NCI-H526 treated with DMSO at 0.1 percent for 48 hours (cell line): ENCODE measurements around the gene GGT5.
"Not testable (repeated sequence)": the region's sequence is repeated elsewhere in the genome, so short reads cannot be mapped to it uniquely, and the experiment has no call there.

Source experiments
- DNase-seq: peaks from one replicate; lab custom pipeline; 2025; lab: John Stamatoyannopoulos, UW

The GGT5 gene

GRCh38 chr22:24245030-24245431 lies at the start of gene GGT5:
TSS of gene GGT5 (minus strand) at chr22:24245082. CDS start at chr22:24244725, 357 bp downstream.
- DNase-seq, result not testable (repeated sequence)

DNA sequence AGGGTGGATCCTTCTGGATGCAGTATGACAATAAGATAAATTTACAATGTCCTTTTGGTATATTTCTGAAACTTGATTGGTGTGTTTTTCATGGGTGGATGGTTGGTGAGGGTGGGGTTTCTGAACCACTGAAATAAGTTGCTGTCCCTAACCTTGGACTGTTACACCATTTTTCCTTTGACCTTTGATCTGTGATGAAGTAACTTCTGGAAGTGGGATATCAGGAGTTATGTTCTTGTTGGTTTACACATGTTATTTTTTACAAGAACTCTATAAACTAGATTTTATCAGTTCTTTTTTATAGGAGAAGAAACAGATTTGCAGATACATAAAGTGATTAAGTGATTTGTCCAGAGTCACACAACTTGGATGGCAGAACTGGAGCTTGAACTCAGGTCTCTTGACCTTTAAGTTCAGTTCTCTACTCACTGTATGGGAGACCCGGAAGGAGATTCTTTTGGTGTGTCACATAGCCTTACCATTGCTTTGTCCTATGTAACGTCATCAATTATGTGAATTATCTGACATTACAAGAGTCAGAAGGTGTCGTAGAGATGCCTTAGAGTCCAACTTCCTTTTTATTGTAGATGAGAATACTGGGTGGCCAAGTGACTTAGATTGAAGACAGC lies 47.4 kb upstream of the GGT5 start:
- DNase-seq, result not testable (repeated sequence)

GRCh38 chr22:24291515-24292201 lies 46.8 kb upstream of the GGT5 start:
- no peak for DNase-seq

DNA sequence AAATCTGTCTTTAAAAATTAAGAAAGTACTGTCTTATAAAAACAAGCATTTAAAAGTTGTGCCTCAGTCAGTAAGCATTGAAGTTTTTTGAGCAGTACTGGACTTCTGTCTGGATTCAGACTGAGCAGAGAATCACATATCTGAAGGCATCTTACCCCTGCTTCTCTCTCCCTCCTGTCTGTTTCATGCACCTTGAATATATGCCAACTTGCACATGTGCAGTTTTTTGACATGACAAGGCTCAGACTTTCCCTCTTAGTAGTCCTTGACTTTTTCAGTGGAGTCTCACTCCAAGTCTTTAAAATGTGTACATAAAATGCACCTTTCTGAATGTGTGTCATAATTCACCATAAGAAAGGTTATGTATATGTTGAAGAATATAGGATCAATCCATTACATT lies 45.6 kb upstream of the GGT5 start:
- DNase-seq, result no peak

DNA sequence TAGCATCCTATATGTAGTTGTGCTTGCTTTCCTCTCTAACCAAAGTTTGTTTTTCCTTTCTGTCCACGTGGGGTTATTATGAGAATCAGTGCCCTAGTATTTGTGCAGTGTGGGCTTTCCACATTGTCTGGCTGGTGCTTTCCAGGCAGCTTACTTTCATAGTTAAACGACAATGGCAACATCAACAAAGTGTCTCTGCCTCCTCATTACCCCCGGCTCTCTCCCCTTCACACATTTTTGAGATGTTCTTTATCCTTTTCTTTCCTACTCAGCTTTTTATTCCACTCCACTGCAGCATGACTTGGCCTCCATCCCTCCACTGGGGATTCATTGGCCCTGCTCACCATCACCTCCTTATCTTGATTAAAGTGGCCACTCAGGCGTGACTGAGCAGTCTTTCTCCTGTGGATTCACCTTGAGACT lies 44.9 kb upstream of the GGT5 start:
- DNase-seq, result no peak

- no peak for DNase-seq
Measured at GRCh38 chr22:24289114-24289513, 44.2 kb upstream of the GGT5 start.

DNA sequence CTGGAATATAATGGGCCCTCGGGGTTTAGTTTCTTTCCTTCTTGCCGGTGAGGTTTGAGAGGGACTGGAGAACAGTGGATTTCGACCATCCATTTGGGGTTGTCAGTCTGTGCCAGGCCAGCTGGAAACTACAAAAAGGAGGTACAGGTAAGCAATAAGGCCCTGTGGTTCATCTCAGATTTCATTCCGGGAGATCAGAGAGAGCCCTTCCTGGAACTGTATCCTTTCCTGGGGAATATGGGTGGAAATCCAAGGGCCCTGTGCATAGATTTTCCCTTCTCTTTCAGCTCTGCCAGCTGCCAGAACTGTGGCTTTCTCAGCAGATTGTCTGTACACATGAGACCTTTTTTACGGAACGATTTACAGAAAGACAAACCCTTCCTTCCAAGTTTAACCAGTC lies 42.9 kb upstream of the GGT5 start:
- DNase-seq, result not testable (repeated sequence)

DNA sequence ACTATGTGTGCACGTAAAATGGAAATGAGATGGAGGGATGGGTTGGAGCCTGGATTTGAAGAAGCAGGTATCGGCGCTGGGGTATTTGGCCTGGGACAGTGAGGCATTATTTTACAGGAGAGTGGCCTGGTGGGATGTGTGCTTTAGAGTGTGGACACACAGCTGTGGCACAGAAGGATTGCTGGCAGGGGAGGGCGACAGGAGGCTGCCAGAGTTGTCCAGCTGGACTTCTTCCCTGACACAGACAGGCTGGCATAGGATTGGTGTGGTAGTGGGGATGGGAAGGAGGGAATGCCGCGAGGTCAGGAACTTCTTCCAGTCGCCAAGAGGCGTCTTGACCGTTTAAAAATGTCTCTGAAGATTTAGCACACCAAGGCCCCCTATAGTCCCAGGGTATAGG lies 42.3 kb upstream of the GGT5 start:
- not testable (repeated sequence) for DNase-seq

DNA sequence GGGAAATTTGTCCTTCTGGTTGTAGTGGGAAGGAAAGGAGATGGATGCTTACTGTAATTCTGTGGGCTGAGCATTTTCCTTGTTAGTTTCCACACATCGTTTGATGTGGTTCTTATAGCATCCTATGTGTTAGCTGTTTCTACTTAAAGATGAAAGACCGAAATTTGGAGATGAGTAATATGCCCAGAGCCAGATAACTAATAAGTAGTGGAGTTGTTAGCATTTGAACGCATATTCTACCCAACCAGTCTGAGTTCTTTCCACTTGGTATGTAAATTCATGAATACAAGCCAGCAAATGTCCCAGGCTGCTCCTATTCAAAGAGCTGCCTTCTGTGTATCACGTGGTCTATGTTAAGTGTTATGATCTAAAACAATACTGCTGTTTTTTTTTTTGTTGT lies 40.4 kb upstream of the GGT5 start:
- no peak for DNase-seq

DNA sequence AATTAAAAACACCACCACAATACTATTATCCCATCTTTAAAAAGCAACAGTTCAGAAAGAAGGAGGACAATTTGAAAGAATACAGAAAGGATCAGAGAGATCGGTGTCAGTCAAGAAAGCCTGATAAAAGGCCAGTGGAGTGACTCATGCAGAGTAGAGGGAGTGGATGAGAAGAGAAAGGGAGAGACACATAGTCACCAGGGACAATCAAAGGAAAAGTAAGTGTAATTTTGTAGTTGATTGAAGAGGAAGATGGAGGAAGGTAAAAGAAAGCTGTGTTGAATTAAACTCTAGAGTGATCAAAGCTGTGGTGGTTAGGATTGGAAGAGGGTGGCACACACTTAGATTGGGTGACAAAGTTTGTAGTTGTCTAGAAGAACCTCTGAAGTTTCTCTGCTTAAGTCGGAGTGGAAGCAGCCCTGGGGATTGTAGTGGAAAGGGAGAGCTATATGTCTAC lies 39.9 kb upstream of the GGT5 start:
- DNase-seq, result no peak

DNA sequence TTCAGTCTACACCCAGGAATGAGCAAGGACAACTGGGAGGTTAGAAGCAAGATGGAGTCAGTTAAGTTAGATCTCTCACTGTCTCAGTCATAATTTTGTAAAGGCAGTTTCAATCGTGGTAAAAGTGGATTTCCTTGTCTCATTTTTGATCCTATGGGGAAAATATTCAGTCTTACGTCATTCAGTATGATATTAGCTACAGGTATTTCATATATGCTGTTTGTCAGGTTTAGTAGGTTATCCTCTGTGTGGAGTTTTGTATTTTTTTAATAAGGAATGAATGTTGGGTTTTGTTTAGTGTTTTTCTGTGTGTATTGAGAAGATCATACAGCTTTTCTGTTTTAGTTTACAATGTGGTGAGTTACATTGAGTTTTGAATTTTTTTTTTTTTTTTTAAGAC lies 37.5 kb upstream of the GGT5 start:
- no peak for DNase-seq

GRCh38 chr22:24280363-24280762 lies 35.5 kb upstream of the GGT5 start:
- not testable (repeated sequence) for DNase-seq

DNA sequence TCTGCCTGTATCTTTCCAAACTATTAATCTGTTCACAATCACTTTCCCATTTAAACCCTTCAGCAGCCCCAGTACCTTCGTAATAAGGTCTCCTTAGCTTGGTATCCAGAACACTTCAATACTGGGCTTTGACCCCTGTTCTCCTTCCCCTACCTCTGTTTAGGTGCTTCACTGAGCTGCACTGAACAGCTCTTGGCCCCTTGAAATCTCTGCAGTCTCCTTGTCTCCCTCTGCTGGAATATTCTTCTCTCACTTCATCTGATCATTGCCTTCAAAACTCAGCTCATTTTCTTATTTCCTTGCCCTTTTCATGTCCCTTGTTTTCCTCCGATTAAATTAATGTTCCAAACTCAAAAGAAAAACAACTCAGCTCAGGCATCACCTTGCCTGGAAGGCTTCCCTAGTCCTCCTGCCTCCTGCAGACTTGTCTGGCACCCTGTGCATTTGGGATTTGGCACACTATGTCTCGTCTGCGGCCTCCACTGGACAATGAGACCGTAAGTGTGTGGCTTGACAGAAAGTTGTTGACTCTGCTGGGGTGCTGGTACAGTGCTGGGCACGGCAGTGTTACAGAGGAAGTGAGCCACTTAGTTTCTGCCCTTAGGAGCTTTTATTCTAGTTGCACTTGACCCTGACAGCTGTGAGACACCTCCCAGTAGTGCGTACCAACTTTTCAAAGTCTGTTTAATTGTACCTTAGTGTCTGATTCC lies 30.0 kb upstream of the GGT5 start:
- DNase-seq, result not testable (repeated sequence)

GRCh38 chr22:24273906-24274305 lies 29.0 kb upstream of the GGT5 start:
- DNase-seq, result not testable (repeated sequence)

DNA sequence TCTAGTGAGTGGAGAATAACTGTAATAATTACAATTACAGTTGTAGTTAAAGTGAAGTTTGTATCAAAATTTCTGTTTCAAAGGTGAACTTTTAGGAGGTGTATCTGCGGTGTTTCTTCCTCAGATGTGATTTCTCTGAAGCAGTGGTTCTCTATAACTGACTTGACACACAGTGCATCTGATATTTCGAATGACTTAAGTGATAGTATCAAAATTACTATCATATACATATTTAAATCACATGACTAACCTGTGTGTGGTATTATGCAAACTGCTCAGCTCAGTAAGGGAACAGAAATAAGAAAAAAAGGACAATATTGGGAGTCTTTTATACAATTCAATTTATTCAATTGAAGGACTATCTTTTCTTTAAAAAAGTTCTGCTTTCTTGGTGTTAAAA lies 28.1 kb upstream of the GGT5 start:
- not testable (repeated sequence) for DNase-seq

- no peak for DNase-seq
Measured at GRCh38 chr22:24271386-24271854, 26.5 kb upstream of the GGT5 start.

GRCh38 chr22:24270556-24271385 lies 25.9 kb upstream of the GGT5 start, which contains the start of gene SPECC1L:
TSS of gene SPECC1L (plus strand) at chr22:24270831. CDS start at chr22:24302232, 31,401 bp downstream.
- DNase-seq, result peak; percentile 56

GRCh38 chr22:24266495-24266894 lies 21.6 kb upstream of the GGT5 start:
- DNase-seq, result not testable (repeated sequence)

DNA sequence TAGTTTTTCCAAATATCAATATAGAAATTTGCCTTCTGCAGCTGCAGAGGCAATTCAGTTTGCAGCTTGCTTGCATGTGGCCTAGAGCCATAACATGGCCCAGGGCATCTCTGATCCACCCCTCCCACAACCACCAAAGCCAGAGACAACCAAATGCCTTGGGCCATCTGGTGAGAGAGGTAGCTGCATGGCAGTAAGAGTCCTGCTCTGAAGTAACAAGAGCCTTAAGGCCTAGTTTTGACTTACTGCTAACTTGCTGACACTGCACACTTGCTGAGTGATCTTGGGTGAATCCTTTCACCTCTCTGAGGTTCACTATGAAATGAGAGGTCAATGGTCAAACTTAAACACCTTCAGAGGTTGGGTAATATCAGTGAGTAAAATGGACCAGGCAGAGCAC lies 20.9 kb upstream of the GGT5 start:
- no peak for DNase-seq

DNA sequence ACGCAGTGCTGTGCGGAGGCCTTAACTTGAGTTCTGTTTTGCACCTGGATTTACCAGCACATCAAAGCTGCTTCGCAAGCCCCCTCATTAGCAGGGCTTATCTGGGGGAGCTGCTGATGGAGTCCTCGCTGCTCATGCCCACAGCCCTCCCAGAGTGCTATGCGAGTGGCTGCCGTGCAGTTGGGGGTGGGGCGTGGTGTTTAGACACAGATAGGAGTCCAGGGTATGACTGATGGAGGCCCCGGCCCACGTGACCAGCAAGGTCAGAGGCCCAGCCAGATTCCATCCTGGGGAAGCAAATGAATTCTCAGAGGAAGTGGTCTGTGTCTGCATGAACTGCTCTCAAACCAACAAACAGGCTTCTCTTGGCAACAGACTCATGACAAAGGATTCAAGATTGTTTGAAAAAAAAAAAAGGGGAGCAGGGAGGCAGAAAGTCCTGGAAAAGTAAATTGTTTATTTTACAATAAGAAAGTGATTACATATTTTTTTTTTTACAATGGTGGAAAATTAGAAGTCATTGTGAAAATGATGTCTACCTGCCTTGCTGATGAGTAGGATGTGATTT lies 19.5 kb upstream of the GGT5 start:
- not testable (repeated sequence) for DNase-seq

DNA sequence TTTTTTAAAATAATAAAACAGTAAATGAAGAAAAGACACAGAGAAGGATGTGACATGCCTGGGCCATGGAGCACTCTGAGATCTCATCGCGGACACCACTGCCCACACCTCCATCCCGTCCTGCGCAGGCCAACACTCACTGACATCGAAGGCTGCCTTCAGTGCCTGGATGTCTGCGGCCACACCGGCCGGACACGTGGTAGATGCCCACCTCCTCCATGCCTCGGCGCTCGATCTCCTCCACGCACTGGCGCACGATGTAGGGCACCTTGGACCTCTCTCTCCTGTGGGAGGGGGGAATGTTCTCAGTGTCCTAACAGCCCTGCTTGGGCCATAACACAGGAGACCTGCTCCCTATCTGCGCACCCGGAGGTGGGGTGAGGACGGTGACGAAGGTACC lies 18.6 kb upstream of the GGT5 start:
- DNase-seq, result not testable (repeated sequence)
